ENCODE results near the gene C17orf50. TPM values are rescaled to one million over a fixed set of nuclear protein-coding genes. Genes with fewer than 3 reads are reported as not detected.

C17orf50 gene
- total RNA-seq (2014; rRNA removed; shearing (Covaris generic)) = not detected in 2 replicates

- Histone ChIP-seq H3K4me1 (peaks cover 10% of the 10 kb centered on the region), H3K36me3 (no peaks in the 10 kb centered on the region), H3K27ac (no peak within 1 kb of the TSS), H3K27me3 (peaks cover 17% of the 10 kb centered on the region), H3K4me3 (no peak within 1 kb of the TSS), H3K9me3 (replicated peaks) (no peaks in the 10 kb centered on the region)
- no peak for DNase-seq
These were observed at the start of gene C17orf50 for GRCh38 chr17:35760587-35760986. C17orf50 (plus strand) TSS chr17:35760887; CDS start chr17:35760942, 55 bp downstream.

- Histone ChIP-seq H3K27me3 (no peaks in the 10 kb centered on the region), H3K27ac (no peak overlapping the region), H3K36me3 (peaks cover 22% of the 10 kb centered on the region), H3K4me1 (peaks cover 10% of the 10 kb centered on the region; the same call in 1 of the 2 replicates), H3K9me3 (replicated peaks) (no peaks in the 10 kb centered on the region), H3K4me3 (no peak overlapping the region)
- DNase-seq = no peak
These were observed 49.7 kb upstream of the C17orf50 start for GRCh38 chr17:35710950-35711349.

DNA sequence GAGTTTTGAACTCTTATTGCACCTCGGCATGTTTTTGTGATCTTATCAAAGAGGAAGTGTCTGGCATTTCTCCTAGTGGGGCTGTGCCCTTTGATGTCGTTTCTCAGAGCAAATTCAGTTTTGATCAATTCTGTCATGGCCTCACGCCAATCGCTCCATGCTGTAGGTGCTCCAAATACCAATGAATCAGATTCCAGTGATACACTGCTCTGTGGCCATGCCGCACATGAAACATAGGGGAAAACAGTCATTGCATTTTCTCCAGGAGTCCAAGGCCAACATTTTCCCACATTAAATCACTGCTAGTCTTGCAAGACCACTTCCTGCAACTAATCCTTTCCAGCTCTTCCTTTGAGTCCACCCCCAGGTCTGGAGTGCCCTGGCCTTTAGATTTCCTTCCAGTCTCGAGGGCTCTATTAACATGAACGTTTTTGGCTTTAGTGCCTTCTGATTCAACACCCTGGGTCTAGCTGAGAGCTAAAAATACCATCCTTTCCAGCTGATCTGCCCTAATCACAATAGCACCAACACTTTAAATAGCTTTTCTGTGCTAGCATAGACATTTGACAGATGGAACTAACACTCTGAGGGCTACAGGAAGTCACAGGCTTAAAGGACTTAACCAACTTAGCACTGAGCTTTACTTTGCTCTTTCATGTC, 47.5 kb upstream of the C17orf50 start:
- Histone ChIP-seq H3K27me3 (no peaks in the 10 kb centered on the region), H3K36me3 (peaks cover 31% of the 10 kb centered on the region), H3K9me3 (replicated peaks) (no peaks in the 10 kb centered on the region), H3K27ac (no peak overlapping the region), H3K4me1 (peaks cover 19% of the 10 kb centered on the region; the same call in 1 of the 2 replicates), H3K4me3 (no peak overlapping the region)
- DNase-seq = no peak

DNA sequence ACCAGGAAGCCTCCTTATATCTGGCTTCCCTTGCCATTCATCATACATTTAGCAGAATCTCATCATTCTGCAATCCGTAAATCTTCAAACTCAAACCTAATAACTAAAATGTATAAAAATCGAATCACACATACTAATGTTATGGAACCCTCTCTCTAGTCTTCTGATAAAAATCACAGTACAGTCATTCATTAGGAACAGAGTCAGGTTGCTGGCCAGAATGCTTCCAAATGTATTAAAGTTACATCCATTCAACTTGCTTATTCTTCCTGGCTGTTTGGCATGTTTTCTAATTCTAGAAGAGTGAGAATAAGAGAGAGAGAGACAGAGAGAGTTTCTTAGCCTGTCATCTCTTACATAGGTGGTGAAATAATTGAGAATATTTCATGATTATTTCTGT, 45.7 kb upstream of the C17orf50 start:
- Histone ChIP-seq H3K36me3 (peaks cover 31% of the 10 kb centered on the region), H3K4me3 (no peak overlapping the region), H3K27ac (no peak overlapping the region), H3K9me3 (replicated peaks) (no peaks in the 10 kb centered on the region), H3K27me3 (no peaks in the 10 kb centered on the region), H3K4me1 (peaks cover 19% of the 10 kb centered on the region; the same call in 1 of the 2 replicates)
- DNase-seq = no peak

- Histone ChIP-seq H3K9me3 (replicated peaks) (no peaks in the 10 kb centered on the region), H3K36me3 (peaks cover 27% of the 10 kb centered on the region), H3K27me3 (no peaks in the 10 kb centered on the region), H3K4me1 (peaks cover 19% of the 10 kb centered on the region; the same call in 1 of the 2 replicates), H3K4me3 (no peak overlapping the region), H3K27ac (no peak overlapping the region)
- DNase-seq = no peak
These were observed 45.3 kb upstream of the C17orf50 start for GRCh38 chr17:35715416-35715815.

DNA sequence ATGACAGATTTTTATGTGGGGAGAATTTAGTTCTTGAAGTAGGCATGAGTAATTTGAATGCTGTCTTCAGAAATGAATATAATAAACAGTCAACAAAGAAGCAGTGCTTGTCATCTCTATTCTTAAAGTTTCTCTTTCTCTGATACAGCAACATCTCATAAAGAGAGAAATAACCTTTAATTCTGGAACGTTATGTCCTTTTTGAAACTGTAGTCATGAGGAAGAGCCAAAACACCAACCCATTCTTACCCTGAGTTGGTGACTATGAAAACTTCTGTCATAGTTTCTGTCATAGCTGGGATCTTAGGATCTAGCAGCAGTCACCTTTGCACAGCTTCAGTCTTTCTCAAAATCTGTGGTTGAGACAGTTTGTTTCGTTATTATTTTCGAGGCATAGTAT, 44.5 kb upstream of the C17orf50 start:
- H3K4me1 ChIP-seq = peaks cover 19% of the 10 kb centered on the region; the same call in 1 of the 2 replicates
- H3K9me3 ChIP-seq (replicated peaks) = no peaks in the 10 kb centered on the region
- peaks cover 25% of the 10 kb centered on the region for H3K36me3 ChIP-seq
- H3K27me3 ChIP-seq = no peaks in the 10 kb centered on the region
- H3K27ac ChIP-seq = no peak overlapping the region
- no peak for DNase-seq
- H3K4me3 ChIP-seq = no peak overlapping the region

DNA sequence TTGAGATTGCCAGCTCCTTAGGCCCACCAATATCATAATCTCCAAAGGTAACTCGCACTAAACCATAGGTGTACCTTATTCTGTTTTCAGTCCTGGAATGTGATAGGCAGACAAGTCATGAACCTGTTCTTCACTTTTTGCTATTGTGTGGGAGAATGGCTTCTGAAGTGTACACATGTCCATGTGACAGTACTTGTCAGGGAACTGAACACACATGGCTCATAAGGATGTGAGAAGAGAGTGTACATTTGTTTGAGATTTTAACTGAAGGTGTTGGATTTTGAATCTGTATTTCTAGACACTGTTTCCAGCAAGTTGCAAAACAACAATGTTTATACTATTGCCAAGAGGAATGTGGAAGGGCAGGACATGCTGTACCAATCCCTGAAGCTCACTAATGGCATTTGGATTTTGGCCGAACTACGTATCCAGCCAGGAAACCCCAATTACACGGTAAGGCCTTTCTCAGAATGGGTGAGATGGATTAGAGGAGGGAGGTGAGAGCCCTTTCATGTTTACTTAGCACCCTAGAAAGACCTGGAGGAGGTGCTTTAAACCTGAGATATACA, 43.7 kb upstream of the C17orf50 start:
- Histone ChIP-seq H3K4me3 (no peak overlapping the region), H3K4me1 (peaks cover 19% of the 10 kb centered on the region; the same call in 1 of the 2 replicates), H3K36me3 (peaks cover 22% of the 10 kb centered on the region), H3K27me3 (no peaks in the 10 kb centered on the region), H3K9me3 (replicated peaks) (no peaks in the 10 kb centered on the region), H3K27ac (peak overlapping the region; percentile 6; the same call in 1 of the 2 replicates)
- no peak for DNase-seq

DNA sequence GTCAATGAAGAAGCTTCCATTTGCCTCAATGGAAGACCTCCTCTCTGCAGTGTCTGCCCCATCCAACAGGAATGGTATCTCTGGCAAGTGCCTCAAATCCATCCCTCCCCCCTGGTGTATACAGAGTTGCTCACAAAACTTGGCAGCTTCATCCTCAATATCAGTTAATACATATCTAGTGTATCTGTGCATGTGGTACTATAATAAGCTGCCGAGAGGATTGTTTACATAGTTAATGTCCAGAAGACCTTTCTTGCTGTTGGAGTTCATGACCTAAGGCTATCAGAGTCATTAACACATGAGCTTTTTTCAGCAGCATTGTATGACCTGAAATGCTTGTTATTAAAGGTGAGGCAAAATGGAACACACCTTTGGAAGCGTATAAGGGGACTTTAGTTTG, 43.2 kb upstream of the C17orf50 start:
- Histone ChIP-seq H3K9me3 (replicated peaks) (no peaks in the 10 kb centered on the region), H3K27ac (peak overlapping the region; percentile 6; the same call in 1 of the 2 replicates), H3K4me3 (no peak overlapping the region), H3K4me1 (peaks cover 19% of the 10 kb centered on the region; the same call in 1 of the 2 replicates), H3K36me3 (peaks cover 25% of the 10 kb centered on the region), H3K27me3 (no peaks in the 10 kb centered on the region)
- no peak for DNase-seq

- Histone ChIP-seq H3K4me3 (no peak overlapping the region), H3K9me3 (replicated peaks) (no peaks in the 10 kb centered on the region), H3K36me3 (peaks cover 36% of the 10 kb centered on the region), H3K4me1 (peaks cover 25% of the 10 kb centered on the region), H3K27ac (no peak overlapping the region), H3K27me3 (no peaks in the 10 kb centered on the region)
- no peak for DNase-seq
These were observed 37.0 kb upstream of the C17orf50 start for GRCh38 chr17:35723735-35724134.

DNA sequence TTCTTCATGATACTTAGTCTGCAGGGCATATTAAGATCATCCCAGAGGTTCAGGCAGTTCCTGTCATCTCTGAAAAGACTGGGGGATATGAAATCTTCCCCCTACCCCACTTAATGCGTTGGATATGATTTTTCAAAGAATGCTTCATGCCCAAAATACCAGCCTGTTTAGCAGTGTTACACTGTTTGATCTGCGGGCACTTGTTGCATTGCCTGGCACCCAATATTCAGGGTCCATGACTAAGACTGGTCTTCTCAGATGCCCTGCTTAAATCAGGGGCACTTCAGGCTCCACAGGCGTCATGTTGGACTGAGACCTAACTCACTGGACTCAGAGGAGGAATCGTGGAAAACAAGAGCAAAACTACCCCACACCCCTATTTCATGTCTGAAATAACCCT, 35.6 kb upstream of the C17orf50 start:
- DNase-seq = no peak
- H3K4me3 ChIP-seq = no peak overlapping the region
- H3K27ac ChIP-seq = no peak overlapping the region
- no peaks in the 10 kb centered on the region for H3K9me3 ChIP-seq (replicated peaks)
- no peaks in the 10 kb centered on the region for H3K27me3 ChIP-seq
- H3K36me3 ChIP-seq = peaks cover 30% of the 10 kb centered on the region
- peaks cover 25% of the 10 kb centered on the region for H3K4me1 ChIP-seq

DNA sequence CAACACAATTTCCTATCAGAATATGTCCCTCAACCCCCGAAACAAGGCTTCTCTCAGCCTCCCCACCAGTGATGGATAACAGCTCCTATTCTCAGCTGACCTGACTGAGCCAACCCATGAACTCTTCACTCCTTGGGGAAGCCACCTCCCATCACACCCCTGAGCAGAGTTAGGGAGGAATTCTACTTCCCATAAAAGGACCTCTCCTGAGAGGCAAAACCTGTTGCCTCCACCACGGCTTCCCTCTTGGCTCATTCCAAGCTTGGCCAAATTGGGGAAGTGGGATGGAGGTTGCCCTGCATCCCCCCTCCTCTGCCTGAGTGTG, 34.9 kb upstream of the C17orf50 start:
- Histone ChIP-seq H3K27ac (no peak overlapping the region), H3K27me3 (no peaks in the 10 kb centered on the region), H3K9me3 (replicated peaks) (no peaks in the 10 kb centered on the region), H3K4me1 (peaks cover 25% of the 10 kb centered on the region), H3K4me3 (no peak overlapping the region), H3K36me3 (peaks cover 28% of the 10 kb centered on the region)
- no peak for DNase-seq

GRCh38 chr17:35726127-35726952, 34.3 kb upstream of the C17orf50 start:
- Histone ChIP-seq H3K4me3 (no peak overlapping the region), H3K36me3 (peaks cover 26% of the 10 kb centered on the region), H3K27me3 (no peaks in the 10 kb centered on the region), H3K9me3 (replicated peaks) (no peaks in the 10 kb centered on the region), H3K4me1 (peaks cover 31% of the 10 kb centered on the region), H3K27ac (peak overlapping the region; percentile 7; the same call in 1 of the 2 replicates)
- peak; percentile 96 to 97 for DNase-seq

DNA sequence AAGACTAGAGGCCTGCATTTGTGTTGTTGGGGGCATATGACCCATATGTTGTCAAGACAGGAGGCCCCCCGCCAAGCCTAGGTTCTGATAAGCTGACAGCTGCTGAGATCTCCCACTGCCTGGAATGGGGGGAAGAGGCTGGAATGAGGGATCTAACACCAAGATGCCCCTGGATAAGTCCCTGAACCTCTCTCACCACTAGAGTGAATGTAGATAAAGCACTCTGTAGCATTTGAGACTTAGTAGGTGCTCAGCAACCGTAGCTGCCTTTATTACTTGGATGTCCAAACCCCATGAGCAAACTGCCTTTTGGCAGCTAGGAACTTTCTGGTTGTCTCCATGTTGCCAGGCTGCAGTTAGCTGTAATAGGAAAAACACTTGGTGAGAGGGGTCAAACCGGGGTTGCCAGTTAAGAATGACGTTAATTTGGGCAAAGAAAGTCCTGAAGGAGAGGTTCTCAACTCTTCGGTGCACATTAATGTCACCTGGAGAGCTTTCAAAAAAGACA, 33.7 kb upstream of the C17orf50 start:
- Histone ChIP-seq H3K36me3 (peaks cover 26% of the 10 kb centered on the region), H3K27ac (peak overlapping the region; percentile 7; the same call in 1 of the 2 replicates), H3K9me3 (replicated peaks) (no peaks in the 10 kb centered on the region), H3K4me1 (peaks cover 31% of the 10 kb centered on the region), H3K4me3 (no peak overlapping the region), H3K27me3 (no peaks in the 10 kb centered on the region)
- no peak for DNase-seq

GRCh38 chr17:35727635-35728034, 33.1 kb upstream of the C17orf50 start:
- Histone ChIP-seq H3K9me3 (replicated peaks) (no peaks in the 10 kb centered on the region), H3K27me3 (no peaks in the 10 kb centered on the region), H3K36me3 (peaks cover 19% of the 10 kb centered on the region), H3K4me3 (no peak overlapping the region), H3K27ac (no peak overlapping the region; the same call in 1 of the 2 replicates), H3K4me1 (peaks cover 31% of the 10 kb centered on the region)
- DNase-seq = no peak

DNA sequence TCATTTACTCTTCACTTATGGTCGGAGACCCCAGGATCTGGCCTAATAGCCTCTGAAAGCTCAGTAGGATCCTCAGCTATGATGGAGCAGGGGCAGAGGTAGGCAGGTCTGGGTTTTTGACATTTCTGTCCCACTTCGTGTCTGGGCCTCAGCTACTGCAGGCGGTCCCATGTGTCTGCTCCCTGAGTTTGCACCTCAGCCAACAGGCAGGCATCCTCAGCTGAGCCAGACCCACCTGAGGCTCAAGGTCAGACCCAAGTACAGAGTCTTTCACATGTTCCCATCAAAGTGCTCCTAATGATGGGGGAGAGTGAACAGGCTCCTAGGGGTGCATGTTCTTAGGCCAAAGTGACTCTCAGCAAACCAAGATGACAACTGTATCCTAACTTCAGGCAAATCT, 32.1 kb upstream of the C17orf50 start:
- Histone ChIP-seq H3K27ac (no peak overlapping the region), H3K4me3 (no peak overlapping the region), H3K27me3 (no peaks in the 10 kb centered on the region), H3K36me3 (peaks cover 14% of the 10 kb centered on the region), H3K9me3 (replicated peaks) (no peaks in the 10 kb centered on the region), H3K4me1 (peaks cover 31% of the 10 kb centered on the region)
- DNase-seq = no peak
